HEK293 (cell line): ENCODE results near the gene CAB39.

ENCODE experiments used
- CTCF ChIA-PET: fragments of 350-600 bp; formaldehyde crosslinking; extraction: SDS; loops from one replicate; lab custom pipeline; 2021; ENCODE audit warnings: antibody characterized with exemption; lab: Yijun Ruan, JAX
- POLR2A ChIA-PET: fragments of 300-600 bp; formaldehyde crosslinking; extraction: SDS; loops from one replicate; lab custom pipeline; 2020; ENCODE audit warnings: antibody characterized with exemption, inconsistent platforms; lab: Yijun Ruan, JAX
- H3K27ac ChIP-seq: fragments of 200-500 bp; sonication (Bioruptor generic); 2 replicates; pipeline ENCODE4 v1.5.1; 2014; ENCODE audit warnings: low read depth, low read length, control low read depth, inconsistent platforms; ENCODE audit errors: extremely low read depth
- H3K36me3 ChIP-seq, 2 experiments: fragments of 200-500 bp in 1 of 2; sonication (Bioruptor generic) in 1 of 2; 1 replicate in 1 of 2; 2 replicates in 1 of 2; pipeline ENCODE4 v1.5.1; 2014 to 2017; ENCODE audit warnings: inconsistent platforms in 2 of 2, low read length in 2 of 2; ENCODE audit not compliant: control insufficient read depth in 2 of 2, insufficient read depth in 1 of 2
- H3K4me1 ChIP-seq: fragments of 200-500 bp; sonication (Bioruptor generic); 2 replicates; pipeline ENCODE4 v1.5.1; 2014; ENCODE audit warnings: mild to moderate bottlenecking, low read length, inconsistent platforms; ENCODE audit not compliant: control insufficient read depth, insufficient read depth
- H3K4me3 ChIP-seq: 2 replicates; pipeline ENCODE4 v1.5.1; 2011; ENCODE audit warnings: low read depth, mild to moderate bottlenecking, control low read depth, low read length, moderate library complexity
- H3K9me3 ChIP-seq: fragments of 200-500 bp; sonication (Bioruptor generic); 2 replicates; pipeline ENCODE4 v1.5.1; 2014; ENCODE audit warnings: low read depth, low read length, inconsistent platforms; ENCODE audit not compliant: control insufficient read depth, insufficient read depth
- BCL11A ChIP-seq: fragments of 450-650 bp; formaldehyde crosslinking; IDR thresholded peaks from 2 replicates; pipeline ENCODE4 v1.5.1; 2016; ENCODE audit warnings: low read depth, missing biosample characterization, missing genetic modification characterization
- CTCF ChIP-seq: fragments of 450-650 bp; formaldehyde crosslinking; IDR thresholded peaks from 2 replicates; pipeline ENCODE4 v1.5.1; 2016; ENCODE audit warnings: missing biosample characterization, missing genetic modification characterization
- ELK4 ChIP-seq: IDR thresholded peaks from 2 replicates; pipeline ENCODE4 v1.6.1; 2011; ENCODE audit warnings: mild to moderate bottlenecking, low read depth, low read length, borderline replicate concordance
- KLF8 ChIP-seq: fragments of 450-650 bp; formaldehyde crosslinking; IDR thresholded peaks from 2 replicates; pipeline ENCODE4 v1.5.1; 2016; ENCODE audit warnings: missing biosample characterization, missing genetic modification characterization
- PRDM6 ChIP-seq: fragments of 450-650 bp; formaldehyde crosslinking; IDR thresholded peaks from 2 replicates; pipeline ENCODE4 v1.5.1; 2017; ENCODE audit warnings: missing biosample characterization, missing genetic modification characterization
- TRIM28 ChIP-seq: IDR thresholded peaks from 2 replicates; pipeline ENCODE4 v1.6.1; 2011; ENCODE audit warnings: low read length, control low read depth, borderline replicate concordance
- ZBTB21 ChIP-seq: fragments of 450-650 bp; formaldehyde crosslinking; IDR thresholded peaks from 2 replicates; pipeline ENCODE4 v1.5.1; 2017; ENCODE audit warnings: missing biosample characterization, missing genetic modification characterization
- ZNF140 ChIP-seq: fragments of 450-650 bp; formaldehyde crosslinking; IDR thresholded peaks from 2 replicates; pipeline ENCODE4 v1.5.1; 2016; ENCODE audit warnings: missing biosample characterization, missing genetic modification characterization
- ZNF221 ChIP-seq: fragments of 450-650 bp; formaldehyde crosslinking; IDR thresholded peaks from 2 replicates; pipeline ENCODE4 v1.5.1; 2017; ENCODE audit warnings: missing biosample characterization, missing genetic modification characterization, borderline replicate concordance
- ZNF341 ChIP-seq: fragments of 450-650 bp; formaldehyde crosslinking; IDR thresholded peaks from 2 replicates; pipeline ENCODE4; 2016; ENCODE audit warnings: low read depth, missing biosample characterization, missing genetic modification characterization
- ZNF473 ChIP-seq: fragments of 450-650 bp; formaldehyde crosslinking; IDR thresholded peaks from 2 replicates; pipeline ENCODE4 v1.5.1; 2017; ENCODE audit warnings: missing biosample characterization, missing genetic modification characterization
- ZNF580 ChIP-seq: fragments of 450-650 bp; formaldehyde crosslinking; IDR thresholded peaks from 2 replicates; pipeline ENCODE4 v1.5.1; 2016; ENCODE audit warnings: missing biosample characterization, missing genetic modification characterization
- ZNF621 ChIP-seq: fragments of 450-650 bp; formaldehyde crosslinking; IDR thresholded peaks from 2 replicates; pipeline ENCODE4 v1.5.1; 2017; ENCODE audit warnings: missing biosample characterization, missing genetic modification characterization
- ZNF658 ChIP-seq: fragments of 450-650 bp; formaldehyde crosslinking; IDR thresholded peaks from 2 replicates; pipeline ENCODE4; 2016; ENCODE audit warnings: missing biosample characterization, missing genetic modification characterization
- ZNF692 ChIP-seq: fragments of 450-650 bp; formaldehyde crosslinking; IDR thresholded peaks from 2 replicates; pipeline ENCODE4 v1.5.1; 2016; ENCODE audit warnings: missing biosample characterization, missing genetic modification characterization
- ZNF785 ChIP-seq: fragments of 450-650 bp; formaldehyde crosslinking; IDR thresholded peaks from 2 replicates; pipeline ENCODE4 v1.5.1; 2016; ENCODE audit warnings: missing biosample characterization, missing genetic modification characterization
- ZXDB ChIP-seq: fragments of 450-650 bp; formaldehyde crosslinking; IDR thresholded peaks from 2 replicates; pipeline ENCODE4 v1.5.1; 2016; ENCODE audit warnings: missing biosample characterization, missing genetic modification characterization

CAB39 gene

GRCh38 chr2:230793572-230794359, 81.1 kb downstream of the CAB39 start:
- CTCF ChIA-PET = interaction anchor here (0.6 to 3.4 kb wide), 3 partner anchors 23 to 37 kb away, joined by 3 to 10 read pairs (median 3); no protein-coding TSS in a partner anchor
- TF ChIP-seq ZNF580 (no peak), KLF8 (tag by site-specific recombination) (no peak), CTCF (tag by site-specific recombination) (no peak), ZNF140 (tag by site-specific recombination) (no peak), ZXDB (no peak), ZNF621 (tag by site-specific recombination) (no peak), ZNF221 (tag by site-specific recombination) (no peak), ELK4 (no peak), ZNF341 (tag by site-specific recombination) (no peak), ZNF658 (no peak), PRDM6 (tag by site-specific recombination) (no peak), ZNF473 (tag by site-specific recombination) (no peak), ZNF785 (tag by site-specific recombination) (no peak), ZBTB21 (tag by site-specific recombination) (no peak), TRIM28 (no peak)
- Histone ChIP-seq H3K4me3 (no peak overlapping the region), H3K9me3 (no peaks in the 10 kb centered on the region), H3K27ac (peak overlapping the region; percentile 71), H3K4me1 (peaks cover 15% of the 10 kb centered on the region), H3K36me3 (peaks cover 4 to 60% of the 10 kb centered on the region in 2 experiments)
- POLR2A ChIA-PET = interaction anchor here (0.8 kb wide), 1 partner anchor 80 kb away, joined by 3 read pairs; no protein-coding TSS in a partner anchor

- Histone ChIP-seq H3K27ac (peak overlapping the region; percentile 71; the same call in 1 of the 2 replicates), H3K4me3 (no peak overlapping the region), H3K9me3 (no peaks in the 10 kb centered on the region), H3K36me3 (peaks cover 6 to 59% of the 10 kb centered on the region in 2 experiments), H3K4me1 (peaks cover 15% of the 10 kb centered on the region)
- CTCF ChIA-PET = interaction anchor here (0.6 to 3.4 kb wide), 2 partner anchors 32 to 37 kb away, joined by 3 to 10 read pairs; no protein-coding TSS in a partner anchor
- no peak for TF ChIP-seq BCL11A (tag by site-specific recombination)
- TF ChIP-seq ZNF692 (tag by site-specific recombination) = 0 out of 2 replicates have a peak, but pooled peaks have one; percentile 38
- POLR2A ChIA-PET = interaction anchor here (0.8 kb wide), 1 partner anchor 80 kb away, joined by 3 read pairs; no protein-coding TSS in a partner anchor
Measured at GRCh38 chr2:230794497-230794896, 81.9 kb downstream of the CAB39 start.
